ENCODE measurements around the gene PATJ.

The PATJ gene

GRCh38 chr1:61781151-61781550 is 38.9 kb downstream of the PATJ start:
- ChIA-PET POLR2A (no interaction called here), CTCF (interaction anchor here (1.1 kb wide), 1 partner anchor 36 kb away, joined by 3 read pairs; no protein-coding TSS in a partner anchor)
- no peak overlapping the region for H3K4me3 ChIP-seq (ENCODE audit: low read depth, low read length)
- peaks cover 3 to 19% of the 10 kb centered on the region in 2 experiments; a peak in 2 of 3 replicates for H3K36me3 ChIP-seq (ENCODE audit: control insufficient read depth in 2 of 2, insufficient read depth in 1 of 2, low read length in 2 of 2)
- no peak overlapping the region for H3K27ac ChIP-seq (ENCODE audit: extremely low read depth, low read depth, low read length)
- H3K9me3 ChIP-seq (ENCODE audit: control insufficient read depth, insufficient read depth, low read depth, low read length), result no peaks in the 10 kb centered on the region
- TF ChIP-seq ZSCAN5A (tag by site-specific recombination; IDR thresholded peaks at IDR 0.05) (no peak), ZNF423 (tag by site-specific recombination; IDR thresholded peaks at IDR 0.05) (no peak), HOXA7 (CRISPR knock-in tag; IDR thresholded peaks at IDR 0.05; ENCODE audit: borderline replicate concordance) (no peak), ZNF621 (tag by site-specific recombination; IDR thresholded peaks at IDR 0.05) (no peak), ZNF843 (tag by site-specific recombination; IDR thresholded peaks at IDR 0.05) (no peak), EGR2 (tag by site-specific recombination; IDR thresholded peaks at IDR 0.05; ENCODE audit: low read depth) (no peak), ZNF654 (tag by site-specific recombination; IDR thresholded peaks at IDR 0.05; ENCODE audit: low read depth) (no peak), KLF9 (tag by site-specific recombination; IDR thresholded peaks at IDR 0.05; ENCODE audit: low read depth) (no peak), ZNF362 (tag by site-specific recombination; IDR thresholded peaks at IDR 0.05) (no peak), ZNF776 (tag by site-specific recombination; IDR thresholded peaks at IDR 0.05; ENCODE audit: borderline replicate concordance) (no peak)
- H3K4me1 ChIP-seq (ENCODE audit: control insufficient read depth, insufficient read depth, low read length), result no peaks in the 10 kb centered on the region

GRCh38 chr1:61782771-61783170 is 40.5 kb downstream of the PATJ start:
- ChIA-PET POLR2A (no interaction called here), CTCF (interaction anchor here (0.7 kb wide), 1 partner anchor 645 kb away, joined by 5 read pairs; no protein-coding TSS in a partner anchor)
- peaks cover 0 to 25% of the 10 kb centered on the region in 2 experiments; a peak in 2 of 3 replicates for H3K36me3 ChIP-seq (ENCODE audit: control insufficient read depth in 2 of 2, insufficient read depth in 1 of 2, low read length in 2 of 2)
- H3K4me1 ChIP-seq (ENCODE audit: control insufficient read depth, insufficient read depth, low read length), result no peaks in the 10 kb centered on the region
- no peak overlapping the region for H3K4me3 ChIP-seq (ENCODE audit: low read depth, low read length)
- no peak for TF ChIP-seq WT1 (tag by site-specific recombination; IDR thresholded peaks at IDR 0.05)
- no peak for TF ChIP-seq ZBTB26 (tag by site-specific recombination; optimal IDR thresholded peaks at IDR 0.05)
- TF ChIP-seq ZNF514 (tag by site-specific recombination; IDR thresholded peaks at IDR 0.05), result no peak
- TF ChIP-seq ZNF596 (tag by site-specific recombination; IDR thresholded peaks at IDR 0.05), result no peak
- no peak for TF ChIP-seq HOXD13 (CRISPR knock-in tag; IDR thresholded peaks at IDR 0.05; ENCODE audit: borderline replicate concordance)
- no peak for TF ChIP-seq KLF9 (tag by site-specific recombination; IDR thresholded peaks at IDR 0.05; ENCODE audit: low read depth)
- TF ChIP-seq ZNF660 (tag by site-specific recombination; IDR thresholded peaks at IDR 0.05), result no peak
- TF ChIP-seq KLF10 (tag by site-specific recombination; IDR thresholded peaks at IDR 0.05), result no peak
- no peak for TF ChIP-seq ZNF585B (tag by site-specific recombination; IDR thresholded peaks at IDR 0.05)
- TF ChIP-seq ZSCAN18 (tag by site-specific recombination; IDR thresholded peaks at IDR 0.05), result no peak
- no peak for TF ChIP-seq ZNF645 (tag by site-specific recombination; IDR thresholded peaks at IDR 0.05)
- TF ChIP-seq AEBP2 (tag by site-specific recombination; IDR thresholded peaks at IDR 0.05; ENCODE audit: borderline replicate concordance), result no peak
- no peaks in the 10 kb centered on the region for H3K9me3 ChIP-seq (ENCODE audit: control insufficient read depth, insufficient read depth, low read depth, low read length)
- H3K27ac ChIP-seq (ENCODE audit: extremely low read depth, low read depth, low read length), result no peak overlapping the region
